ENCODE measurements around the gene HNRNPCL1.
"Not testable (repeated sequence)": the region's sequence is repeated elsewhere in the genome, so short reads cannot be mapped to it uniquely, and the experiment has no call there.

HNRNPCL1 gene

DNA sequence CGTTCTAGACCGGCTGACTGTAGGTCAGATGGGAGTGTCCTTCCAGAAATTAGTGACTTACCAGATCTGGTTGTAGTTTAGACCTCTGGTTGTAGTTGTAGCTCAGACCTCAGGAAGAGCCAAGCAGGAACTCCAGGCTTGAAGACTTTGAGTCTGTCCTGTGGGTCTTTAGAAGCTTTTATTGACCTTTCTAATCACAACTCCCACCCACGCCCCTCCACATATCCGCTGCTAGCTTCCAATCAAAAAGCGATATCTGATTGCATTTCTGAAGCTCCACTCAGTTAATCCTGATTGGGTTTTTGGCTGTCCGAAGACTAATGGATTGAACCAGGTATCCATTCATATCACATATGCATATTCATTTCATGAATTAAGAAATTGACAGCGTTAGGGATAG, at the start of gene HNRNPCL1:
TSS of gene HNRNPCL1 (minus strand) at position 101 of the 400 bp plus-strand sequence. CDS start 431 bp downstream, outside the sequence.
- DNase-seq (ENCODE audit: low read depth); H3K4me3 ChIP-seq (ENCODE audit: low read depth, low read length): not testable (repeated sequence)

- DNase-seq (ENCODE audit: low read depth); H3K4me3 ChIP-seq (ENCODE audit: low read depth, low read length): not testable (repeated sequence)
Observed at GRCh38 chr1:12898170-12898569, 49.6 kb upstream of the HNRNPCL1 start, which contains the start of gene PRAMEF10. Gene PRAMEF10 (minus strand): TSS chr1:12898270. CDS start chr1:12895847, 2,423 bp downstream.

DNA sequence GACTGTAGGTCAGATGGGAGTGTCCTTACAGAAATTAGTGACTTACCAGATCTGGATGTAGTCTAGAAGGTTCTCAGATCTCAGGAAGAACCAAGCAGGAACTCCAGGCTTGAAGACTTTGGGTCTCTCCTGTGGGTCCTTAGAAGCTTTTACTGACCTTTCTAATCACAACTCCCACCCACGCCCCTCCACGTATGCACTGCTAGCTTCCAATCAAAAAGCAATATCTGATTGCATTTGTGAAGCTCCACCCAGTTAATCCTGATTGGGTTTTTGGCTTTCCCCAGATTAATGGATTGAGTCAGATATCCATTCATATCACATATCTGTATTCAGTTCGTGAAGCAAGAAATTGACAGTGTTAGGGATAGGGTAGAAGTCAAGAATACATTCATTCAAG, 37.6 kb upstream of the HNRNPCL1 start, which contains the start of gene PRAMEF4:
TSS of gene PRAMEF4 (minus strand) at position 101 of the 400 bp plus-strand sequence. CDS start 2,807 bp downstream, outside the sequence.
- not testable (repeated sequence) for H3K4me3 ChIP-seq (ENCODE audit: low read depth, low read length); DNase-seq (ENCODE audit: low read depth)

GRCh38 chr1:12878453-12878852, 29.9 kb upstream of the HNRNPCL1 start:
- not testable (repeated sequence) for H3K4me3 ChIP-seq (ENCODE audit: low read depth, low read length); DNase-seq (ENCODE audit: low read depth)

GRCh38 chr1:12863131-12863880, 14.8 kb upstream of the HNRNPCL1 start:
- not testable (repeated sequence) for DNase-seq (ENCODE audit: low read depth); H3K4me3 ChIP-seq (ENCODE audit: low read depth, low read length)

DNA sequence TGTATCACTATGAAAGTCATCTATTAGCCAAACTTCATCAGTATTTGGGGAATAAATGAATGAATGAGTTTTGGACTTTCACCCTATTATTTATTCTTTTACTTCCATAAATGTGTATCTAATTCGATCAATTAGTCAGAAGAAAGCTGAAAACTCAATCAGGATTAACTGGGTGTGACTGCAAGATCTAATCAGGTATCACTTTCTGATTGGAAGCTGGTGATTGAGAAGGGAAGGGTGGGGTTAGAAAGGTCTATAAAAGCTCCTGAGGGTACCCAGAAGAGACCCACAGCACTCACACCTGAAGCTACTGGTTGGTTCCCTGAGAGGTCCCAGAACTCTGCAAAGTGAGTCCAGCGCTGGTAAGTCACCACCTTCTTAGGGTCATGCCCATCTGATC, 8.3 kb upstream of the HNRNPCL1 start, which contains the start of gene PRAMEF2:
TSS of gene PRAMEF2 (plus strand) at position 301 of the 400 bp plus-strand sequence. CDS start 1,924 bp downstream, outside the sequence.
- DNase-seq (ENCODE audit: low read depth): not testable (repeated sequence)

GRCh38 chr1:12851779-12852178, 3.3 kb upstream of the HNRNPCL1 start:
- TF ChIP-seq, protein P1, sequence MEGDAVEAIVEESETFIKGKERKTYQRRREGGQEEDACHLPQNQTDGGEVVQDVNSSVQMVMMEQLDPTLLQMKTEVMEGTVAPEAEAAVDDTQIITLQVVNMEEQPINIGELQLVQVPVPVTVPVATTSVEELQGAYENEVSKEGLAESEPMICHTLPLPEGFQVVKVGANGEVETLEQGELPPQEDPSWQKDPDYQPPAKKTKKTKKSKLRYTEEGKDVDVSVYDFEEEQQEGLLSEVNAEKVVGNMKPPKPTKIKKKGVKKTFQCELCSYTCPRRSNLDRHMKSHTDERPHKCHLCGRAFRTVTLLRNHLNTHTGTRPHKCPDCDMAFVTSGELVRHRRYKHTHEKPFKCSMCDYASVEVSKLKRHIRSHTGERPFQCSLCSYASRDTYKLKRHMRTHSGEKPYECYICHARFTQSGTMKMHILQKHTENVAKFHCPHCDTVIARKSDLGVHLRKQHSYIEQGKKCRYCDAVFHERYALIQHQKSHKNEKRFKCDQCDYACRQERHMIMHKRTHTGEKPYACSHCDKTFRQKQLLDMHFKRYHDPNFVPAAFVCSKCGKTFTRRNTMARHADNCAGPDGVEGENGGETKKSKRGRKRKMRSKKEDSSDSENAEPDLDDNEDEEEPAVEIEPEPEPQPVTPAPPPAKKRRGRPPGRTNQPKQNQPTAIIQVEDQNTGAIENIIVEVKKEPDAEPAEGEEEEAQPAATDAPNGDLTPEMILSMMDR (IDR thresholded peaks at IDR 0.05; ENCODE audit: control insufficient read depth, extremely low read depth, insufficient read depth): no peak
- no peak for DNase-seq (ENCODE audit: low read depth)
- H3K4me3 ChIP-seq (ENCODE audit: low read depth, low read length): no peak overlapping the region

More for the DNA sequence above, 8.3 kb upstream of the HNRNPCL1 start, which contains the start of gene PRAMEF2:
- H3K4me3 ChIP-seq (ENCODE audit: low read depth, low read length): not testable (repeated sequence)

- not testable (repeated sequence) for H3K4me3 ChIP-seq (ENCODE audit: low read depth, low read length); DNase-seq (ENCODE audit: low read depth)
Observed at GRCh38 chr1:12833251-12833650, 15.3 kb downstream of the HNRNPCL1 start.

- not testable (repeated sequence) for DNase-seq (ENCODE audit: low read depth); H3K4me3 ChIP-seq (ENCODE audit: low read depth, low read length)
Observed at GRCh38 chr1:12831310-12831709, 17.2 kb downstream of the HNRNPCL1 start, which contains the start of gene PRAMEF11. Gene PRAMEF11 (minus strand): TSS chr1:12831410. CDS start chr1:12828789, 2,621 bp downstream.

- DNase-seq (ENCODE audit: low read depth); H3K4me3 ChIP-seq (ENCODE audit: low read depth, low read length): not testable (repeated sequence)
Observed at GRCh38 chr1:12819061-12819460, 29.5 kb downstream of the HNRNPCL1 start.

DNA sequence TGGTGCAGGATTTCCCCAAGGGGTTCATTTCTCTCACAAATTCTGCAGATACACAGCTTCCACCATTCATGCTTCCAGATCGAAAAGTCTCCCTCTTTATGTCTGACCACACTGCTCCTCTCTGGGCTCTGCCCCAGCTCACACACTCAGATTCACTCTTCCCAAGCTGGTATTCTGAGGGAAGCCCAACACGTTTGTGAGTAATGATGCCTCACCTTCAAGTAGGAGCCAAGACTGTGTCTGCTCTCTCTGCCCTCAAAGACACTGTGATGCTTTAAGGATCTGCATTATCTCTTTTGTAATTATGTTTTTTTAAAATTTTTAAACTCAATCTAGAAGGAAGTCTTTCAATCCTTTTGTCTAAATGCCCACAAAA, 37.1 kb downstream of the HNRNPCL1 start:
- DNase-seq (ENCODE audit: low read depth): no peak
- TF ChIP-seq, protein P1 (IDR thresholded peaks at IDR 0.05; ENCODE audit: control insufficient read depth, extremely low read depth, insufficient read depth): no peak
- no peak overlapping the region for H3K4me3 ChIP-seq (ENCODE audit: low read depth, low read length)

All from LNCaP clone FGC (cell line).